GM23248 (cell line): Measurements from ENCODE around the gene DGKH.

ENCODE experiments used
- EZH2 ChIP-seq: fragments of 200-600 bp; sonication (generic); IDR thresholded peaks from 2 replicates; pipeline ENCODE4 v1.6.1; 2018; ENCODE audit warnings: antibody characterized with exemption, mild to moderate bottlenecking; ENCODE audit not compliant: insufficient read depth, poor library complexity, severe bottlenecking
- EZH2phosphoT487 ChIP-seq: fragments of 200-600 bp; sonication (generic); IDR thresholded peaks from 2 replicates; pipeline ENCODE4 v1.6.1; 2018; ENCODE audit warnings: antibody characterized with exemption, moderate library complexity, mild to moderate bottlenecking, low read depth; ENCODE audit not compliant: insufficient read depth

- TF ChIP-seq EZH2phosphoT487: no peak
- no peak for TF ChIP-seq EZH2
These were observed 13.5 kb downstream of the DGKH start for GRCh38 chr13:42061943-42062342.
